Measurements from ENCODE around the gene NEK5.
"Not testable (repeated sequence)": the region's sequence is repeated elsewhere in the genome, so short reads cannot be mapped to it uniquely, and the experiment has no call there.

The NEK5 gene

DNA sequence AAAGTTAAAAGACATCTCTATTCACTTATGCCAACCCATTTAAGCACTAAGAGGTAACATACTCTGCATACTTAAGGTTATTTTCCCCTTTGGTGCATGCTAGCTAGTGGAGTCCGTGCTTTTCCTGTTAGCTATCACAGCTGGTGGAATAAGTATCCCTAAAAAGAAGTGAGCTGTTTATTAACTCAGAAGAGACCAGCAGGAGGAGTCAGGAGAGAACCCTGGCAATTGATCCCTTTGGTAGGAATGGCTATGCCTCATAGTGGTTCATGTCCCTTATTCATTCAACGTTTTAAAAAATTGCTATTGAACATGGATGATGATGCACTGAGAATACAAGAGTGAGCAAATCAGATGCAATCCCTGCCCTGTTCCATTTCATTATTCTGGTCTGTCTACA lies 12.4 kb upstream of the NEK5 start:
- DNase-seq (ENCODE audit: low spot score), result no peak

DNA sequence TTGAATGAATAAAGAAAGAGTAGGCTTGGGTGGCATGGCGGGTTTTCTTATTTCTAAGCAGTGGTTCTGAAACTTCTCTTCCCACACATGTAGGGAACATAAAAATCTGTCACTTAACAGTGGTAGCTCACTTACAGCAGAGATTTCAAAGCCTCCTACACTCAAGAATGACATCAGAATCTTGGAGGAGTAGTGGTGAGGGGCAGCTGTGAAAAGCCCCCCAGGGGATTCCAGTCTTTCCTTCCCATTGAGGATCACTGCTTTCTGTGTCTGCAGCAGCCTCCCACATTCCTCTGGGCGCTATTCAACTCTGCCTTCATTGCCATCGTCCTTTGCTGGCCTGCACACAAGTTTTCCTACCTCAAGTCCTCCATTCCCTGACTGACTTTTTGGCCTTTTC lies 8.6 kb upstream of the NEK5 start:
- DNase-seq (ENCODE audit: low spot score), result no peak

DNA sequence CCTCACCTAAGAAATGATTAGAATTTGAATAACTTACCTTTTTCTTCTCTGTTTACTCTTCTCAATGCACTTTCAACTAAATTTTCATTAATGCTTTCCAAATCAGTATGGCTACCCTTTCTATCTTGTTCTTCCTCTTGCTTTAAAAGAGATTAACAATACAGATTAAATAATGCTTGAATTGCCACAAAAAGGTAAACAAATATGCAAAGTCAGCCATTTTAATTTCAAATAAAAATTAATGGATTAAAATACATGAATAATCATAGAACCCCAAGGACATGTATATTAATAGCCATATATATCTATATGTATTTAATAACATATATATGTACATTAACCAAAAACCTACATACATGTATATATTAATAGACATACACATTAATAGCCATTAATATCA lies 7.9 kb upstream of the NEK5 start:
- DNase-seq (ENCODE audit: low spot score), result no peak

DNA sequence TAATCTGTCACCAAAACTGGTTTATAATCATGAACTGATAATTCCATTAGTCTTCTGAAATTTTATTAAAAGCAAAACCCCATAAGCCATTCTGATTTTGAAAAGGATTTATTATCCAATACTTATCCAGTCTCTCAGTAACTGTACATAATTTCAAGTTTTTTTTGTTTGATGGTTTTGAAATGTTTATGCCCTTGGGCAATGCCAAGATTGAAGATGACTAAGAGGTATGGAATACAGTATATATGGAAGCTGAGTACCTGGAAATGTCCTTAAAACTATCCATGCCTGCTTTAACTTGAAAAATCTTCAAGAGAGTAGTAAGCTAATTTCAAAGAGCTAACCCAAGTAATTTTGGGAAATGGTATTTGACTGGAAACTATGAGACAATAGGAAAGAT lies 1.8 kb upstream of the NEK5 start:
- DNase-seq (ENCODE audit: low spot score), result no peak

DNA sequence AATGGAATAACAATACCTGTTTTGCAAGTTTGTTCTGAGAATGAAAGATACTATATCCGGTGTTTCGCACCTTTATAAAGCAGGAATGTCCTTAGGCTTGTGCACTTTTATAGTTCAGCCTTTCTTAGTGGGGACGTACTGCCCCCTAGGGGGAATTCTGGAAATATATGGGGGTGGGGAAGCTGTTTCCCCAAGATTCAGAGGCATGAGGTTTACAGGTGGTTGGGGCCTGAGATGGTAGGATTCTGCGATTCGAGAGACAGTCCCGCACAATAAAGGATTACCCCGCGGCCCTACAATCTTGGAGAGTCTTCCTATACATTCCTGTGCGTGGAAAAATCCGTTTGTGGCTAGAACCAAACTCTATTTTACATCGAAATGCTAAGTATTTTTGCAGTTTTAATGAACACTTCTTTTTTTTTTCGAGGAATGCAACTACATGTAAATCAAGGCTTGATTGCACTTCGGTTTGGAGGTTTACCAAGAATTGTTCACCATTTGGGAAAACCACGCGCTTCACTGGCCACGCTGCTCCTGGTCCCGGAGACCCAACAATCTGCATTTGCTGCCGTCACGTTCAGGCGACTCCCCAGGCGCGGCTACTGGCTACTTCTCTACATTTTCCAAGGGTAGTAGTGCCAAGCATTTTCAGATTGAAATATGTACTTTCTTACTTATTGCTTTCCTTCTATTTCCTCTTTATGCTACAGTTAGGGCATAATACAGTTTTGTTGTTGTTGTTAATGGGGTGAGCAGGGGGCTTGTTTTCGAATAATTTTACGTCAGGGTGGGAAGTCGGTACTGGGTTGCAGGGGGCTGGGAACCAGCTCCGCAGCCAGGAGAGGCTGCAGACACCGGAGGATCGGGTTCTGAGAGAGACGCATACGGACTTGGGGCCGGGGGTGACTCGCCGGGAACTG lies 830 bp downstream of the NEK5 start:
- peak; percentile 71 for DNase-seq (ENCODE audit: low spot score)

DNA sequence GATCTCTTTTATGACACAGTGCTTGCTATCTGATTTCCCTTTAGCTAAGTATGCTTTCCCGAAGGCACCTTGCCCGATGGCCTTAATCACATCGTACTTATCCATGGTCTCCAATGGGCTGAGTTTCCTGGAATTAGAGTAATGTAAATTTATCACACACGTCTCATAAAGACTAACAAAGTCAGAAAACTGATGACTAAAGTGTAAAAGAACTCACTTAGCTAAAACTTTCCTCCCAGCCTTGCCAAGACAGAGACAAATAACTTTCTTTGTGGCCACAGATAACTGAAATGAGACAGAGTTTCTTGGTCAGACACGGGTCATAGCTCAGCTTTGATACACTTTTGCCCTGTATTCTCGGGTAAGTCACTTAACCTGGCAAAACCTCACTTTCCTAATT lies 1.5 kb downstream of the NEK5 start:
- DNase-seq (ENCODE audit: low spot score), result no peak

DNA sequence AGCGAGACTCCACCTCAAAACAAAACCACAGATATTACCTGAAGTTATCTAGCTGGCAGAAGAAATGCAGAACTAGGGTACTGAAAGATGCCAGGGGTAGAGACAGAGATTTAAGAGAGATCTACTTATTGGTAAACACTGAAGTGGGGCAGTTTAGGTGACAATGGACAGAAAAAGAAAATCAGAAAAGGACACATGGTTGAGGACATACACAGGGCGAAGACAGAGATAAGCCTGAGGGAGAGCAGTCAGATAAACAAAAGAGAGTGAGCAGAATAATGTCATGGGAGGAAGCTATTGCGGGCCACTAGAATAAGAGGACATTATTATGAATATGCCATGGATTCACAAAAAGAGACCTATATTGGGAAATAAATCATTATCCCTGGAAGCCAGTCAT lies 3.3 kb downstream of the NEK5 start:
- no peak for DNase-seq (ENCODE audit: low spot score)

DNA sequence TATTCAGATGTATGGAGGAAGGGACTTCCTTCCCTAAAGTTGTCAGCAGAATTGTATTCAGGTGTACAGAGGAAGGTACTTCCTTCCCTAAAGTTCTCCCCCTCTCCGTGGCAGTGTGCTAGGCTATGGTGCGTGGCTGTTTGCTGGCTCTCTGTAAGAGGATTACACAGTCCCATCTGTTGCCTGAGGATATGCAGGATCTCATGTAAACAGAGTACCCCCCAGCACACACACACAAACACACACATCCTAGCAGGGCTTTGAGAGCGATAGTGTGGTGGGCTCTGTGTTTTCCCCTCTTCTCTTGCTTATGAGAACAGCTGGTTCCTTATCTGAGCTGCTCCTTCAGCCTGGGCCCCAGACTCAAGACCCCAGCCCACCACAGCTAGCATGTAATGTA lies 10.3 kb downstream of the NEK5 start:
- no peak for DNase-seq (ENCODE audit: low spot score)

DNA sequence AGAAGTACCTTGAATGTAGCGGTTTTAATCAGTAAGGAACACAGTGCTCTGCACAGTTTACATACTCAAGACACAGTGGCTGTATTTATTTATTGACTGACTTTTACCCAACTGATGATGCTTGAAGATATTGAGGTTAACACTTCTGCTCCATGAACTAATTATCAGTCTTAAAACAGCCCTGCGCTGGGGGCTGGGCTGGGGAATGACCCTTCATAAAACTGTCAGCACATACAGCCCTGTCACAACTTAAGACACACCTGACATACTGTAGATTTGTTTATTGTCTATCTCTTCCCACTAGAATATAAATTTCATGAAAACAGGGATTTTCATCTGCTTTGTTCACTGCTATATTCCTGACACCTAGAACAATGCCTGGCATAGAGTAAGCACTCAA lies 10.8 kb downstream of the NEK5 start:
- no peak for DNase-seq (ENCODE audit: low spot score)

DNA sequence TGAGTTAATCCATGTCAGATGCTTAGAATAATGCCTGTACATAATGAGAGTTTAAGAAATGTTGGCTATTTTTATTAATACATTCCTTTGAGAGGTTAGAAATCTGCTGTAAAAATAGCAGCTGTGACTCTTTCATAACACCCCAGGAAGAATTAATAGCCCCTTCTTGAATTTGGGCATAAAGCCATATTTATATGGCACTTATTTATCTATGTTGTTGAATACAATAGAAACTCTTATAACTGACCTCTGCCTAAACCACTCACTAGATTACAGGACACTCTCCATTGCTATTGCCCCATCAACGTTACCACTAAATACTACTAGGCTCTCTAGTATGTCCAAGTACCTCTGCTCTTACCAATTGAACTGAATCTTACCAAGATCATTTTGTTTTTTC lies 16.3 kb downstream of the NEK5 start:
- DNase-seq (ENCODE audit: low spot score), result no peak

DNA sequence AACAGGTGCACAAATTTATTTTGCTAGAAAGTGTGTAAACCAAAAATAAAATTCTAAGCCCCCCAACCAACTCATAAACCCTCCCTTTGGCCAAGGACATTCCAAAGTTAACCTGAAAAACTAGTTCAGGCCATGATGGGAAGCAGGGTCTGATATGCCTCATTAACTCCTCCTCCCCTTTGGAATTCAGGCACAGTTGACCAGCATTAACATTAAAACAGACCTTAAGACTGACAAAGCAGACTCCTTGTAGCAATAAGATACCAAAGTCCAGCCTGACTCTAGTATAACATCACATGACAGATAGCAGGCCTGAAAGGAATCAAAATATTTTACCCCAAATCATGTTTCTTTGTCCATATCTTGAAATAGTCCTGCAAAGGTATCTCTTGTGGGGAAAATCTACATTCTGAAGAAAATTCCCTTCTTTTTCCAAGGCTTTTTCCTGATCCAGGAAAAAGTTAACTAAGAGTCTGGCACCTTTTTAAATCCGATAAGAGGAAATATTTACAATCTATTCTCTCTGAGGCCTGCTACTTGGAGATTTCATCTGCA lies 19.7 kb downstream of the NEK5 start:
- no peak for DNase-seq (ENCODE audit: low spot score)

DNA sequence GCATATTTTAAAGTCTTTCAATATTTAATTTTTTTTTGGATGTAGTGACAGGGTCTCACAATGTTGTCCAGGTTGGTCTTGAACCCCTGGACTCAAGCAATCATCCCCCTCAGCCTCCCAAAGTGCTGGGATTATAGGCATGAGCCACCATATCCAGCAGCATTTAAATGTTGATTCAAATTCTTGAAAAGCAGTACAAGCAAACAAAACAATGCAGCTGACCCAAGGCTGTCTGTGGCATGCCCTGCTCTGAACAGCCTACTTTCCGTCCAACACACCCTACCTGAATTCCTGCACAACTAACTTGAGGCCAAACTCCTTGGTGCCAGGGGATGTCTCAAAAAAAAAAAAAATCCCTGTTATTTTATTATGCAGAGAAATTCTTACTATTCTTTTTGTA lies 23.0 kb downstream of the NEK5 start:
- DNase-seq (ENCODE audit: low spot score), result no peak

DNA sequence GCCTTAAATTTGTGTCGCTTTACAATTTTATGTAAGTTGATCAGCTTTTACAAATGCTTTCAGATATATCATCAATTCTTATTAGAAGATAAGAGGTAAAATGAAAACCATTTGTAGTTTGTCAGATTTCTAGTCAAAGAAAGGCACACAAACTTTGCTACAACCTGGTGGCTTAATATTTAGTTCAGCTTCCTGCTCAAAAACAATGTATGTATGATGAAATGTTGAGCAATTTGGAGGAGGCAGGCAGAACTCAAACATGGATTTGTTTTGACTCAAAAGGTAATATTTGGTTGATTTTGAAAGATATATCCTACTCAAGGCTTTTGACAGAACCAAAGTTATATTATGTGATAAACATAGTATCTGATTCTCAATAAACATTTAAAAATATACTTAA lies 24.2 kb downstream of the NEK5 start:
- peak; percentile 17 for DNase-seq (ENCODE audit: low spot score)

DNA sequence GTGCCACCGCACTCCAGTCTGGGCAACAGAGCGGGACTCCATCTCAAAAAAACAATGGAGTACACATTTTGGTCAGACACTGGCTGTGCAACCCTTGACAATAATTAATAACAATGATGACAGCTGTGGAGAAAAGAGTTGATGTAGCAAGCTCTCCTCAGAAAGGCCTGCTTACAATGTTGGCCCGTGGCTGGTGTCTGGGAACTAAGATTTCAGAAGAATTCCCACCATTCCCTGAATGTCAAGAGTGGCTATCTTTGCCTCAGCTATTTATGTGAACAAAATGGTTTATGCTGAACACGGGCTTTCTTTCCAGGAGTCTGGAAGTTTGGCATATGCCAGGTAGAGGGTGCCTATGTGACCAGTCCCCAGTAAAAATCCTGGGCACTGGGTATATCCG lies 25.5 kb downstream of the NEK5 start:
- DNase-seq (ENCODE audit: low spot score), result no peak

DNA sequence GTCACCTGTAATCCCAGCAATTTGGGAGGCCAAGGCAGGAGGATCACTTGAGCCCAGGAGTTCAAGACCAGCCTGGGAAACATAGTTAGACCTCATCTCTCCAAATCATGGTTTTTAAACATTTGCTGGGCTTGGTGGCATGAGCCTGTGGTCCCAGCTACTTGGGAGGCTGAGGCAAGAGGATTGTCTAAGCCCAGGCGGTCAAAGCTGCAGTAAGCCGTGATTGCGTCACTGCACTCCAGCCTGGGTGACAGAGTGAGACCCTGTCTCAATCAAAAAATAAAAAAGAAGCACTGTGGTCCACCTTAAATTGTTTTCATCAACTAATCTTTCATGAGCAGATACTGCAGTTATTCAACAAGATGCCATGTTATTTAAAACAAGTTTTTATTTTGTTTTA lies 26.4 kb downstream of the NEK5 start:
- DNase-seq (ENCODE audit: low spot score), result not testable (repeated sequence)

DNA sequence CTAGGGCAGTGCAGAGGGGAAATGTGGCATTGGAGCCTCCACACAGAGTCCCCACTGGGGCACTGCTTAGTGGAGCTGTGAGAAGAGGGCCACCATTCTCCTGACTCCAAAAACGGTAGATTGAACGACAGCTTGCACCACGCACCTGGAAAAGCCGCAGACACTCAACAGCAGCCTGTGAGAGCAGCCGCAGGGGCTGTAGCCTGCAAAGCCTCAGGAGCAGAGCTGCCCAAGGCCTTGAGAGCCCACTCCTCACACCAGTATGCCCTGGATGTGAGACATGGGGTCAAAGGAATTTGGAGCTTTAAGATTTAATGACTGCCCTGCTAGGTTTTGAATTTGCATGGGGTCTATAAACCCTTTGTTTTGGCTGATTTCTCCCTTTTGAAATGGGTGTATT lies 31.7 kb downstream of the NEK5 start:
- DNase-seq (ENCODE audit: low spot score), result no peak

DNA sequence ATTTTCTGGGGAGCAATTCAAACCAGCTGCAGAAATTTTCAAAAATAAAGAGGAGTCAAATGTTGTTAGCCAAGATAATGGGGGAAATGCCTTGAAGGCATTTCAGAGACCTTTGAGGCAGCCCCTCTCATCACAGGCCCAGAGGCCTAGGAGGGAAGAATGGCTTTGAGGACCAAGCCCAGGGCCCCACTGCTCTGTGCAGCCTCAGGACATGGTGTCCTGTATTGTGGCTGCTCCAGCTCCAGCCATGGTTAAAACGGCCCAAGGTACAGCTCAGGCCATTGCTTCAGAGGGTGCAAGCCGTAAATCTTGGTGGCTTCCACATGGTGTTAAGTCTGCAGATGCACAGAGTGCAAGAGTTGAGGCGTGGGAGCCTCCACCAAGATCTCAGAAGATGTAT lies 32.1 kb downstream of the NEK5 start:
- DNase-seq (ENCODE audit: low spot score), result no peak

DNA sequence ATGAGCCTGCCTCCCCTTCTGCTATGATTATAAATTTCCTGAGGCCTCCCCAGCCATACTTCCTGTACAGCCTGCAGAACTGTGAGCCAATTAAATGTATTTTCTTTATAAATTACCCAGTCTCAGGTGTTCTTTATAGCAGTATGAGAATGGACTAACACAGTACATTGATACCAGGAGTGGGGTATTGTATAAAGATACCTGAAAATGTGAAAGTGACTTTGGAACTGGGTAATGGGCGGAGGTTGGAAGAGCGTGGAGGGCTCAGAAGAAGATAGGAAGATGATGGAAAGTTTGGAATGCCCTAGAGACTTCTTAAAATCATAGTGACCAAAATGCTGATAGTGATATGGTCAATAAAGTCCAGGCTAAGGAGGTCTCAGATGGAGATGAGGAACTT lies 32.8 kb downstream of the NEK5 start:
- DNase-seq (ENCODE audit: low spot score), result no peak

DNA sequence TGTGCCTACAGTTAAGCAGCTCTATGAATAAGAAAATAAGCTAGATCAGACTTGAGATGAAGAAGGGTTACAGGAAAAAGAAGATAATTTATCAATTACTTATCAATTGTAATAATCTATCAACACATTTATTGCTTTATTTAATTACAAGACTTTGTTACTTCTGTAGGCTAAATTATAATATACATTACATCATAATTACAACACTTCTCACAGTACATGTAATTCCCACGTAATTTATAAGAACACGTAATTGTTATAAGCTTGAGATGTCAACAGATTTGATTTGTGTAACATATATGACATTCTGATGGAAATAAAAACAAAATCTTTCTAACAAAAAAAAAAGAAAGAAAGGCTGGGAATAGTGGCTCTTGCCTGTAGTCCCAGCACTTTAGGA lies 36.8 kb downstream of the NEK5 start:
- no peak for DNase-seq (ENCODE audit: low spot score)

DNA sequence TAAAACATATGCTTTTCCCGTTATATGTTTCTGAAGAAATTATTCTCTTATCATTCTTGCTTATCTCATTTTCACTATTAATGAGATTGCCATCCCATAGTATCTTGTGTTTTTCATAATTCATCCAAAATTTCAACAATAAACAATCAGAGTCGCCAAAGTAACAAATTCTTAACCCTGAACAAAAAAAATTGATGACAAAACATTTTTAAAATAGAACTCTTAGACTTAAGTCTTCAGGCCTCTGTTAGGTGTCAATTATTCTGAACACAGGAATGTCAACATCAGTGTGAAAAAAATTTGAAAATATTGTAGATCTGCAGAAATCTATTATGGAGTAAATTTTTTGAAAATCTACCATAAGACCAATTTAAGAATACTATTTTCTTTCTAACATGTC lies 37.4 kb downstream of the NEK5 start:
- no peak for DNase-seq (ENCODE audit: low spot score)

DNA sequence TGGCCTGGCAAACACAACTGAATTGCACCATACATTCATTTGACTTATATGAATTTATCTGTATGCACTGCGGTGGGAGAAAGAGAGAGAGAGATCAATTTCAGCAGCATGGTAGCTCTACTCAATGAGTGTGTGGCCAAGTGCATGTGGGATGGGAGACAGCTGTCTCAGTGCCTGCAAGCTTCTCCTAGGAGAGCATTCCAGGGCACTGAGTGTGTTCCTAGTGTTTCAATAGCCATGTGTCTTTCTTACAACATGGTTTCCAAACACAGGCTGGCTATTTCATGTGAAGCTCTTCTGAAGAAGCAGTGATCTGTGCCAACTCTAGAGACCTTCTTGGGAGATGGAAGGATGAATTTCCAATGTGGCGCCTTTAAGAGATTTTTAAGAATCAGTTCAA lies 43.5 kb downstream of the NEK5 start:
- DNase-seq (ENCODE audit: low spot score), result no peak

DNA sequence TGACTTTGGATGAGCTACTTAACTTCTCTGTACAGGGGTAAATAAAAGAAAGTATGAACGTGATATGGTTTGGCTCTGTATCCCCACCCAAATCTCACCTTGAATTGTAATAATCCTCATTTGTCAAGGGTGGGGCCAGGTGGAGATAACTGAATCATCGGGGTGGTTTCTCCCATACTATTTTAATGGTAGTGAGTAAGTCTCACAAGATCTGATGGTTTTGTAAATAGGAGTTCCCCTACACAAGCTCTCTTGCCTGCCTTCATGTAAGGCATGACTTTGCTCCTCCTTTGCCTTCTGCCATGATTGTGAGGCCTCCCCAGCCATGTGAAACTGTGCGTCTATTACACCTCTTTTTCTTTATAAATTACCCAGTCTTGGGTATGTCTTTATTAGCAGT lies 43.9 kb downstream of the NEK5 start:
- DNase-seq (ENCODE audit: low spot score), result not testable (repeated sequence)

DNA sequence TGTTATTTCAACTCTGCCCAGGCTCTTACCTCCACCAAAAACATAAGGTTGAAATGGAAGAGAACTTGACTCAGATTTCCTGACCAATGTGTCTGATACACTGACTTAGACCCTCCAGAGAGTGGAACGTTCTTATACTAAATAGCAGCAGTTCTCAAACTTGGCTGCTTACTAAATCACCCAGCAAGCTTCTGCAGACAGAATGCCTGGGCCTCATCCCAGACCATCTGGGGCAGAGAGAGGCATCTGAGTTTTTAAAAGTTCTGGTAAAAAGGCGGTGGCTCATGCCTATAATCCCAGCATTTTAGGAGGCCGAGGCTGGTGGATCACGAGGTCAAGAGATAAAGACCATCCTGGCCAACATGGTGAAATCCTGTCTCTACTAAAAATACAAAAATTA lies 46.3 kb downstream of the NEK5 start:
- DNase-seq (ENCODE audit: low spot score), result no peak

DNA sequence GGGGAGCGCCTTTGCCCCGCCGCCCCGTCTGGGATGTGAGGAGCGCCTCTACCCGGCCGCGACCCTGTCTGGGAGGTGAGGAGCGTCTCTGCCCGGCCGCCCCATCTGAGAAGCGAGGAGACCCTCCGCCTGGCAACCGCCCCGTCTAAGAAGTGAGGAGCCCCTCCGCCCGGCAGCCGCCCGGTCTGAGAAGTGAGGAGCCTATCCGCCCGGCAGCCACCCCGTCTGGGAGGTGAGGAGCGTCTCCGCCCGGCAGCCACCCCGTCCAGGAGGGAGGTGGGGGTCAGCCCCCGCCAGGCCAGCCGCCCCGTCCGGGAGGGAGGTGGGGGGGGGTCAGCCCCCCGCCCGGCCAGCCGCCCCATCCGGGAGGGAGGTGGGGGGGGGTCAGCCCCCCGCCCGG lies 49.0 kb downstream of the NEK5 start:
- DNase-seq (ENCODE audit: low spot score), result not testable (repeated sequence)

All from HuH-7 (cell line).